ENCODE data around the gene XPO4. TPM values are rescaled to one million over a fixed set of nuclear protein-coding genes. Genes with fewer than 3 reads are reported as not detected.
A peak's percentile ranks its signal among the peaks of the same experiment; 100 is the strongest.
"Not testable (repeated sequence)": the region's sequence is repeated elsewhere in the genome, so short reads cannot be mapped to it uniquely, and the experiment has no call there.

The XPO4 gene
- total and polyA plus RNA-seq, 7 experiments from 2014 or later: 6.1 to 26.5 (median 21.0) TPM

- Mint-ChIP-seq H3K4me1 (no peaks in the 10 kb centered on the region), H3K27ac (no peak overlapping the region), H3K4me3 (no peak overlapping the region), H3K27me3 (no peaks in the 10 kb centered on the region), H3K9me3 (peaks cover 13 to 93% (median 50%) of the 10 kb centered on the region in 11 donors), H3K36me3 (peaks cover 26 to 59% (median 51%) of the 10 kb centered on the region in 5 donors)
- H3K36me3 ChIP-seq (ENCODE audit: control insufficient read depth in 2 of 3, insufficient read depth in 3 of 3, low read length in 3 of 3): no peaks in the 10 kb centered on the region
- no peaks in the 10 kb centered on the region for H3K27me3 ChIP-seq (ENCODE audit: control insufficient read depth in 2 of 2, insufficient read depth in 2 of 2, low read length in 2 of 2)
- no peak overlapping the region for H3K4me3 ChIP-seq (ENCODE audit: low read length)
- H3K9me3 ChIP-seq (ENCODE audit: control insufficient read depth in 2 of 3, low read length in 3 of 3): peaks cover 0 to 33% (median 3%) of the 10 kb centered on the region in 3 experiments
- ATAC-seq: no peak
- intact Hi-C loops (cut with micrococcal nuclease): no loop called here
- H3K27ac ChIP-seq (ENCODE audit: low read depth, low read length): no peak overlapping the region
- no peak for DNase-seq
- H3K4me1 ChIP-seq (ENCODE audit: control insufficient read depth in 2 of 2, insufficient read depth in 2 of 2, low read length in 2 of 2): no peaks in the 10 kb centered on the region
- CTCF ChIA-PET: no interaction called here
- POLR2A ChIA-PET: no interaction called here
These were observed 153.2 kb downstream of the XPO4 start for GRCh38 chr13:20749377-20749776.

GRCh38 chr13:20743830-20744404 is 158.6 kb downstream of the XPO4 start:
- H3K36me3 Mint-ChIP-seq: peaks cover 12 to 44% (median 41%) of the 10 kb centered on the region in 5 donors
- H3K4me1 Mint-ChIP-seq; H3K27me3 Mint-ChIP-seq; H3K27ac Mint-ChIP-seq; intact Hi-C loops (cut with micrococcal nuclease); H3K4me1 ChIP-seq (ENCODE audit: control insufficient read depth in 2 of 2, insufficient read depth in 2 of 2, low read length in 2 of 2); ATAC-seq; H3K27me3 ChIP-seq (ENCODE audit: control insufficient read depth in 2 of 2, insufficient read depth in 2 of 2, low read length in 2 of 2); POLR2A ChIA-PET; H3K27ac ChIP-seq (ENCODE audit: low read depth, low read length); H3K9me3 ChIP-seq (ENCODE audit: control insufficient read depth in 2 of 3, low read length in 3 of 3); H3K4me3 ChIP-seq (ENCODE audit: low read length); H3K36me3 ChIP-seq (ENCODE audit: control insufficient read depth in 2 of 3, insufficient read depth in 3 of 3, low read length in 3 of 3); CTCF ChIA-PET; H3K4me3 Mint-ChIP-seq; DNase-seq: not testable (repeated sequence)
- H3K9me3 Mint-ChIP-seq: peaks cover 7 to 68% (median 21%) of the 10 kb centered on the region in 11 donors

GRCh38 chr13:20740021-20740420 is 162.5 kb downstream of the XPO4 start:
- H3K36me3 Mint-ChIP-seq: peaks cover 4 to 37% (median 27%) of the 10 kb centered on the region in 5 donors
- peaks cover 0 to 42% (median 8%) of the 10 kb centered on the region in 11 donors for H3K9me3 Mint-ChIP-seq

GRCh38 chr13:20738616-20739015 is 163.9 kb downstream of the XPO4 start:
- H3K36me3 Mint-ChIP-seq: peaks cover 4 to 43% (median 28%) of the 10 kb centered on the region in 5 donors
- Histone ChIP-seq H3K27me3 (ENCODE audit: control insufficient read depth in 2 of 2, insufficient read depth in 2 of 2, low read length in 2 of 2) (no peaks in the 10 kb centered on the region), H3K36me3 (ENCODE audit: control insufficient read depth in 2 of 3, insufficient read depth in 3 of 3, low read length in 3 of 3) (no peaks in the 10 kb centered on the region), H3K9me3 (ENCODE audit: control insufficient read depth in 2 of 3, low read length in 3 of 3) (peaks cover 0 to 7% (median 0%) of the 10 kb centered on the region in 3 experiments), H3K4me3 (ENCODE audit: low read length) (no peak overlapping the region), H3K27ac (ENCODE audit: low read depth, low read length) (no peak overlapping the region), H3K4me1 (ENCODE audit: control insufficient read depth in 2 of 2, insufficient read depth in 2 of 2, low read length in 2 of 2) (no peaks in the 10 kb centered on the region)
- H3K27ac Mint-ChIP-seq: no peak overlapping the region
- CTCF ChIA-PET: no interaction called here
- H3K9me3 Mint-ChIP-seq: peaks cover 0 to 28% (median 6%) of the 10 kb centered on the region in 11 donors
- no peaks in the 10 kb centered on the region for H3K27me3 Mint-ChIP-seq
- intact Hi-C loops (cut with micrococcal nuclease): no loop called here
- DNase-seq: no peak
- H3K4me1 Mint-ChIP-seq: peaks cover 0 to 5% (median 0%) of the 10 kb centered on the region in 7 donors
- H3K4me3 Mint-ChIP-seq: no peak overlapping the region
- no peak for ATAC-seq
- POLR2A ChIA-PET: no interaction called here

More at GRCh38 chr13:20740021-20740420, 162.5 kb downstream of the XPO4 start:
- H3K27me3 ChIP-seq (ENCODE audit: control insufficient read depth in 2 of 2, insufficient read depth in 2 of 2, low read length in 2 of 2): no peaks in the 10 kb centered on the region
- H3K4me3 ChIP-seq (ENCODE audit: low read length): no peak overlapping the region
- no peak overlapping the region for H3K27ac ChIP-seq (ENCODE audit: low read depth, low read length)
- H3K4me3 Mint-ChIP-seq: no peak overlapping the region
- H3K27me3 Mint-ChIP-seq: no peaks in the 10 kb centered on the region
- H3K4me1 Mint-ChIP-seq: peaks cover 0 to 5% (median 0%) of the 10 kb centered on the region in 7 donors
- H3K36me3 ChIP-seq (ENCODE audit: control insufficient read depth in 2 of 3, insufficient read depth in 3 of 3, low read length in 3 of 3): no peaks in the 10 kb centered on the region
- ATAC-seq (no peak), DNase-seq (no peak)
- CTCF ChIA-PET: interaction anchor here (0.6 kb wide), 1 partner anchor 813 kb away, joined by 3 read pairs; no protein-coding TSS in a partner anchor
- H3K27ac Mint-ChIP-seq: no peak overlapping the region
- POLR2A ChIA-PET: no interaction called here
- intact Hi-C loops (cut with micrococcal nuclease): no loop called here
- no peaks in the 10 kb centered on the region for H3K4me1 ChIP-seq (ENCODE audit: control insufficient read depth in 2 of 2, insufficient read depth in 2 of 2, low read length in 2 of 2)
- H3K9me3 ChIP-seq (ENCODE audit: control insufficient read depth in 2 of 3, low read length in 3 of 3): peaks cover 0 to 7% (median 0%) of the 10 kb centered on the region in 3 experiments

- peaks cover 0 to 2% (median 0%) of the 10 kb centered on the region in 7 donors for H3K4me1 Mint-ChIP-seq
These were observed 172.6 kb downstream of the XPO4 start for GRCh38 chr13:20729633-20730585.

GRCh38 chr13:20728579-20729311 is 173.8 kb downstream of the XPO4 start:
- H3K4me3 Mint-ChIP-seq: no peak overlapping the region
- no peak for DNase-seq
- Histone ChIP-seq H3K4me3 (ENCODE audit: low read length) (no peak overlapping the region), H3K27me3 (ENCODE audit: control insufficient read depth in 2 of 2, insufficient read depth in 2 of 2, low read length in 2 of 2) (no peaks in the 10 kb centered on the region), H3K4me1 (ENCODE audit: control insufficient read depth in 2 of 2, insufficient read depth in 2 of 2, low read length in 2 of 2) (no peaks in the 10 kb centered on the region), H3K9me3 (ENCODE audit: control insufficient read depth in 2 of 3, low read length in 3 of 3) (no peaks in the 10 kb centered on the region), H3K27ac (ENCODE audit: low read depth, low read length) (no peak overlapping the region), H3K36me3 (ENCODE audit: control insufficient read depth in 2 of 3, insufficient read depth in 3 of 3, low read length in 3 of 3) (peaks cover 0 to 6% (median 0%) of the 10 kb centered on the region in 3 experiments)
- H3K4me1 Mint-ChIP-seq: peaks cover 0 to 2% (median 0%) of the 10 kb centered on the region in 7 donors
- no peak for ATAC-seq
- peaks cover 0 to 2% (median 0%) of the 10 kb centered on the region in 11 donors for H3K9me3 Mint-ChIP-seq
- ChIA-PET CTCF (no interaction called here), POLR2A (no interaction called here)
- H3K36me3 Mint-ChIP-seq: peaks cover 0 to 32% (median 27%) of the 10 kb centered on the region in 5 donors
- intact Hi-C loops (cut with micrococcal nuclease): no loop called here
- no peak overlapping the region for H3K27ac Mint-ChIP-seq
- H3K27me3 Mint-ChIP-seq: no peaks in the 10 kb centered on the region

More at GRCh38 chr13:20729633-20730585, 172.6 kb downstream of the XPO4 start:
- Histone ChIP-seq H3K4me3 (ENCODE audit: low read length) (no peak overlapping the region), H3K4me1 (ENCODE audit: control insufficient read depth in 2 of 2, insufficient read depth in 2 of 2, low read length in 2 of 2) (no peaks in the 10 kb centered on the region), H3K36me3 (ENCODE audit: control insufficient read depth in 2 of 3, insufficient read depth in 3 of 3, low read length in 3 of 3) (peaks cover 0 to 6% (median 0%) of the 10 kb centered on the region in 3 experiments), H3K9me3 (ENCODE audit: control insufficient read depth in 2 of 3, low read length in 3 of 3) (no peaks in the 10 kb centered on the region), H3K27ac (ENCODE audit: low read depth, low read length) (no peak overlapping the region), H3K27me3 (ENCODE audit: control insufficient read depth in 2 of 2, insufficient read depth in 2 of 2, low read length in 2 of 2) (no peaks in the 10 kb centered on the region)
- Mint-ChIP-seq H3K9me3 (peaks cover 0 to 2% (median 0%) of the 10 kb centered on the region in 11 donors), H3K36me3 (peaks cover 0 to 38% (median 32%) of the 10 kb centered on the region in 5 donors), H3K27ac (peak overlapping the region in 1 of 9 donors; percentile 9), H3K27me3 (no peaks in the 10 kb centered on the region), H3K4me3 (no peak overlapping the region)
- no peak for ATAC-seq
- DNase-seq: no peak
- intact Hi-C loops (cut with micrococcal nuclease): no loop called here
- ChIA-PET POLR2A (no interaction called here), CTCF (no interaction called here)

Data from naive thymus-derived CD4-positive, alpha-beta T cell (primary cell).